GM23248 (cell line): ENCODE measurements around the gene ASS1. TPM values are rescaled to one million over a fixed set of nuclear protein-coding genes. Genes with fewer than 3 reads are reported as not detected.

ENCODE experiments used
- DNase-seq: peaks from one replicate; pipeline ENCODE4 v3.0.0-alpha.2; 2015
- H2AFZ ChIP-seq: fragments of 200-600 bp; sonication (generic); 2 replicates; pipeline ENCODE4 v1.6.1; 2016; ENCODE audit warnings: antibody characterized with exemption
- H3F3A ChIP-seq: fragments of 200-600 bp; sonication (generic); 2 replicates; pipeline ENCODE4 v1.6.1; 2016; ENCODE audit warnings: mild to moderate bottlenecking, antibody characterized with exemption, mixed run types; ENCODE audit not compliant: insufficient read depth
- H3K27ac ChIP-seq: fragments of 200-600 bp; sonication (generic); 2 replicates; pipeline ENCODE4 v1.5.1; 2016; ENCODE audit warnings: mild to moderate bottlenecking
- H3K27me3 ChIP-seq: fragments of 200-600 bp; sonication (generic); replicated peaks from 2 replicates; pipeline ENCODE4 v1.6.1; 2016; ENCODE audit warnings: mild to moderate bottlenecking; ENCODE audit not compliant: insufficient read depth
- H3K36me3 ChIP-seq: fragments of 200-600 bp; sonication (generic); 2 replicates; pipeline ENCODE4 v1.6.1; 2016; ENCODE audit warnings: low read depth, mild to moderate bottlenecking
- H3K4me1 ChIP-seq: fragments of 200-600 bp; sonication (generic); 2 replicates; pipeline ENCODE4 v1.6.1; 2016; ENCODE audit warnings: mild to moderate bottlenecking; ENCODE audit not compliant: insufficient read depth
- H3K4me2 ChIP-seq: fragments of 200-600 bp; sonication (generic); one replicate; pipeline ENCODE4 v1.6.1; 2016; ENCODE audit warnings: mild to moderate bottlenecking; ENCODE audit not compliant: unreplicated experiment
- H3K4me3 ChIP-seq: fragments of 200-600 bp; sonication (generic); 2 replicates; pipeline ENCODE4 v1.5.1; 2016; ENCODE audit warnings: mild to moderate bottlenecking
- H3K79me2 ChIP-seq: fragments of 200-600 bp; sonication (generic); 2 replicates; pipeline ENCODE4 v1.6.1; 2016; ENCODE audit warnings: mild to moderate bottlenecking; ENCODE audit not compliant: insufficient read depth
- H3K9ac ChIP-seq: fragments of 200-600 bp; sonication (generic); 2 replicates; pipeline ENCODE4 v1.6.1; 2016; ENCODE audit warnings: mild to moderate bottlenecking
- H3K9me2 ChIP-seq: fragments of 200-600 bp; sonication (generic); 2 replicates; pipeline ENCODE4 v1.6.1; 2016; ENCODE audit warnings: mixed run types, mild to moderate bottlenecking, moderate library complexity; ENCODE audit not compliant: insufficient read depth
- H3K9me3 ChIP-seq: fragments of 200-600 bp; sonication (generic); one replicate; pipeline ENCODE4 v1.6.1; 2017; ENCODE audit warnings: low read depth
- H4K20me1 ChIP-seq: fragments of 200-600 bp; sonication (generic); 2 replicates; pipeline ENCODE4 v1.6.0; 2016; ENCODE audit not compliant: insufficient read depth
- EZH2 ChIP-seq: fragments of 200-600 bp; sonication (generic); IDR thresholded peaks from 2 replicates; pipeline ENCODE4 v1.6.1; 2018; ENCODE audit warnings: antibody characterized with exemption, mild to moderate bottlenecking; ENCODE audit not compliant: insufficient read depth, poor library complexity, severe bottlenecking
- EZH2phosphoT487 ChIP-seq: fragments of 200-600 bp; sonication (generic); IDR thresholded peaks from 2 replicates; pipeline ENCODE4 v1.6.1; 2018; ENCODE audit warnings: antibody characterized with exemption, moderate library complexity, mild to moderate bottlenecking, low read depth; ENCODE audit not compliant: insufficient read depth
- WGBS, 2 experiments: methylation state at CpG; one replicate each; pipeline ENCODE4 v1.1.6; 2015 to 2017; ENCODE audit warnings: low lambda C conversion rate in 2 of 2, low coverage in 1 of 2; ENCODE audit errors: missing lambda C conversion rate in 2 of 2; 5-methylcytosine and 5-hydroxymethylcytosine counted together
- in situ Hi-C: fragments of 300-500 bp; cut with MboI; formaldehyde crosslinking; loops from 2 replicates; pipeline ENCODE4 v1.15.0; 2020
- polyA plus RNA-seq: library from polyadenylated mRNA; unstranded; fragments of >200 nt; fragmentation: Nextera tagmentation; extraction: Ambion mirVana; gene quantifications from 2 replicates; pipeline ENCODE4 v1.2.1, GENCODE V29; 2016
- total RNA-seq: library from RNA; depleted of rRNA; stranded (reverse); fragments of >200 nt; shearing (Covaris generic); gene quantifications from 2 replicates; pipeline ENCODE4 v1.2.3, GENCODE V29; 2014

The ASS1 gene
- total and polyA plus RNA-seq, 2 experiments from 2014 or later, result 124 to 216 TPM

- no peaks in the 10 kb centered on the region for H3K9me2 ChIP-seq
- no peaks in the 10 kb centered on the region for H3K36me3 ChIP-seq
- no peak overlapping the region for H3K9ac ChIP-seq
- in situ Hi-C loops, result no loop called here
- H4K20me1 ChIP-seq, result no peaks in the 10 kb centered on the region
- H2AFZ ChIP-seq, result no peak overlapping the region
- no peak overlapping the region for H3K4me3 ChIP-seq
- no peak for DNase-seq
- H3F3A ChIP-seq, result no peaks in the 10 kb centered on the region
- H3K4me2 ChIP-seq, result no peak overlapping the region
- TF ChIP-seq EZH2phosphoT487 (no peak), EZH2 (no peak)
- no peaks in the 10 kb centered on the region for H3K79me2 ChIP-seq
- H3K27ac ChIP-seq, result no peak overlapping the region
- peaks cover 9% of the 10 kb centered on the region for H3K27me3 ChIP-seq
- no peaks in the 10 kb centered on the region for H3K9me3 ChIP-seq
- no peaks in the 10 kb centered on the region for H3K4me1 ChIP-seq
- WGBS, 2 experiments, result 72 to 81% methylated on average over 22 of the region's 22 CpGs
Observed at GRCh38 chr9:130405657-130406257, 39.0 kb upstream of the ASS1 start.

- WGBS, 2 experiments, result 75 to 83% methylated on average over 10 of the region's 10 CpGs
- H3K4me1 ChIP-seq, result no peaks in the 10 kb centered on the region
- H3K9me3 ChIP-seq, result no peaks in the 10 kb centered on the region
- no peaks in the 10 kb centered on the region for H3F3A ChIP-seq
- H3K79me2 ChIP-seq, result no peaks in the 10 kb centered on the region
- no peak overlapping the region for H3K4me2 ChIP-seq
- H2AFZ ChIP-seq, result no peak overlapping the region
- H3K27me3 ChIP-seq, result peaks cover 3% of the 10 kb centered on the region; the same call in 1 of the 2 replicates
- in situ Hi-C loops, result no loop called here
- no peak for TF ChIP-seq EZH2
- no peak for TF ChIP-seq EZH2phosphoT487
- H4K20me1 ChIP-seq, result no peaks in the 10 kb centered on the region
- no peak overlapping the region for H3K27ac ChIP-seq
- H3K9ac ChIP-seq, result no peak overlapping the region
- H3K36me3 ChIP-seq, result no peaks in the 10 kb centered on the region
- DNase-seq, result no peak
- H3K4me3 ChIP-seq, result no peak overlapping the region
- no peaks in the 10 kb centered on the region for H3K9me2 ChIP-seq
Observed at GRCh38 chr9:130406278-130406895, 38.4 kb upstream of the ASS1 start.

- no peaks in the 10 kb centered on the region for H4K20me1 ChIP-seq
- no peak overlapping the region for H3K9ac ChIP-seq
- H3F3A ChIP-seq, result no peaks in the 10 kb centered on the region
- H3K4me2 ChIP-seq, result no peak overlapping the region
- no peak overlapping the region for H3K27ac ChIP-seq
- peaks cover 2% of the 10 kb centered on the region for H3K27me3 ChIP-seq
- no peaks in the 10 kb centered on the region for H3K4me1 ChIP-seq
- no peak for TF ChIP-seq EZH2phosphoT487
- TF ChIP-seq EZH2, result no peak
- no peak overlapping the region for H2AFZ ChIP-seq
- no peaks in the 10 kb centered on the region for H3K9me2 ChIP-seq
- no peaks in the 10 kb centered on the region for H3K79me2 ChIP-seq
- 75 to 78% methylated on average over 9 of the region's 9 CpGs for WGBS, 2 experiments
- no peaks in the 10 kb centered on the region for H3K36me3 ChIP-seq
- H3K4me3 ChIP-seq, result no peak overlapping the region
- no peaks in the 10 kb centered on the region for H3K9me3 ChIP-seq
- no peak for DNase-seq
- in situ Hi-C loops, result no loop called here
Observed at GRCh38 chr9:130407916-130408663, 36.7 kb upstream of the ASS1 start.

- no peak for DNase-seq
- in situ Hi-C loops, result no loop called here
- Histone ChIP-seq H3K4me1 (no peaks in the 10 kb centered on the region), H2AFZ (no peak overlapping the region), H3K9ac (no peak overlapping the region), H3F3A (no peaks in the 10 kb centered on the region), H3K36me3 (no peaks in the 10 kb centered on the region), H3K4me2 (no peak overlapping the region), H3K27ac (no peak overlapping the region), H3K79me2 (no peaks in the 10 kb centered on the region), H3K9me2 (no peaks in the 10 kb centered on the region), H3K9me3 (no peaks in the 10 kb centered on the region), H3K27me3 (peaks cover 4% of the 10 kb centered on the region), H4K20me1 (no peaks in the 10 kb centered on the region), H3K4me3 (no peak overlapping the region)
- 75 to 80% methylated on average over 9 of the region's 9 CpGs for WGBS, 2 experiments
- TF ChIP-seq EZH2phosphoT487 (no peak), EZH2 (no peak)
Observed at GRCh38 chr9:130408669-130409068, 36.1 kb upstream of the ASS1 start.
